GM23338 (cell line): ENCODE measurements around the gene DGKG. TPM values are rescaled to one million over a fixed set of nuclear protein-coding genes. Genes with fewer than 3 reads are reported as not detected.
A peak's percentile ranks its signal among the peaks of the same experiment; 100 is the strongest.

Source experiments
- ATAC-seq: fragments of 200-7000 bp; cut with Tn5 transposase; 3 replicates; pipeline ENCODE4 v1.9.1; 2020
- DNase-seq: peaks from one replicate; pipeline ENCODE4 v3.0.0-alpha.2; 2015; ENCODE audit warnings: low spot score
- H2AFZ ChIP-seq: fragments of 200-600 bp; sonication (generic); 2 replicates; pipeline ENCODE4 v1.8.0; 2016; ENCODE audit warnings: antibody characterized with exemption, mild to moderate bottlenecking, moderate library complexity
- H3F3A ChIP-seq: fragments of 200-600 bp; sonication (generic); replicated peaks from 2 replicates; pipeline ENCODE4 v1.8.0; 2017; ENCODE audit warnings: antibody characterized with exemption, mixed run types, low read depth
- H3K27ac ChIP-seq: fragments of 200-600 bp; sonication (generic); 2 replicates; pipeline ENCODE4 v1.6.1; 2016; ENCODE audit warnings: low read depth
- H3K27me3 ChIP-seq: fragments of 200-600 bp; sonication (generic); 2 replicates; pipeline ENCODE4 v1.8.0; 2016; ENCODE audit warnings: mild to moderate bottlenecking, mixed run types, moderate library complexity; ENCODE audit not compliant: insufficient read depth
- H3K36me3 ChIP-seq: fragments of 200-600 bp; sonication (generic); 2 replicates; pipeline ENCODE4 v1.8.0; 2016; ENCODE audit warnings: mild to moderate bottlenecking; ENCODE audit not compliant: insufficient read depth
- H3K4me1 ChIP-seq: fragments of 200-600 bp; sonication (generic); 2 replicates; pipeline ENCODE4 v1.8.0; 2016; ENCODE audit warnings: mild to moderate bottlenecking, moderate library complexity; ENCODE audit not compliant: insufficient read depth
- H3K4me2 ChIP-seq: fragments of 200-600 bp; sonication (generic); 2 replicates; pipeline ENCODE4 v1.7.1; 2017; ENCODE audit warnings: mixed run types
- H3K4me3 ChIP-seq: fragments of 200-600 bp; sonication (generic); 2 replicates; pipeline ENCODE4 v1.6.1; 2016; ENCODE audit warnings: mixed run types
- H3K79me2 ChIP-seq: fragments of 200-600 bp; sonication (generic); replicated peaks from 2 replicates; pipeline ENCODE4 v1.8.0; 2017; ENCODE audit warnings: mild to moderate bottlenecking; ENCODE audit not compliant: insufficient read depth
- H3K9me2 ChIP-seq: fragments of 200-600 bp; sonication (generic); 2 replicates; pipeline ENCODE4 v1.8.0; 2017; ENCODE audit not compliant: insufficient read depth
- H4K20me1 ChIP-seq: fragments of 200-600 bp; sonication (generic); replicated peaks from 2 replicates; pipeline ENCODE4 v1.8.0; 2017; ENCODE audit warnings: mild to moderate bottlenecking; ENCODE audit not compliant: insufficient read depth
- H3K27ac Mint-ChIP-seq: 2 replicates; pipeline ENCODE4 v1.8.0; 2020; ENCODE audit warnings: inconsistent platforms, mild to moderate bottlenecking, moderate library complexity, mixed read lengths
- H3K27me3 Mint-ChIP-seq: 3 replicates; pipeline ENCODE4 v1.8.0; 2022; ENCODE audit warnings: low read depth, mild to moderate bottlenecking, moderate library complexity, mixed read lengths, inconsistent platforms; ENCODE audit not compliant: insufficient read depth, poor library complexity
- H3K36me3 Mint-ChIP-seq: 3 replicates; pipeline ENCODE4 v1.8.0; 2021; ENCODE audit warnings: low read depth, mild to moderate bottlenecking, inconsistent platforms, moderate library complexity, mixed read lengths
- H3K4me1 Mint-ChIP-seq: 3 replicates; pipeline ENCODE4 v1.8.0; 2020; ENCODE audit warnings: mild to moderate bottlenecking, inconsistent platforms, mixed read lengths
- H3K4me3 Mint-ChIP-seq: 3 replicates; pipeline ENCODE4 v1.8.0; 2021; ENCODE audit warnings: moderate library complexity, mild to moderate bottlenecking, inconsistent platforms, mixed read lengths
- H3K9me3 Mint-ChIP-seq: 3 replicates; pipeline ENCODE4 v1.8.0; 2020; ENCODE audit warnings: moderate library complexity, mild to moderate bottlenecking, inconsistent platforms, mixed read lengths
- CREB1 ChIP-seq: fragments of 250-450 bp; sonication (Bioruptor Pico); IDR thresholded peaks from 2 replicates; pipeline ENCODE4 v1.5.0; 2020; ENCODE audit warnings: low read depth, mild to moderate bottlenecking, moderate library complexity
- POLR2AphosphoS5 ChIP-seq: IDR thresholded peaks from 2 replicates; pipeline ENCODE4 v1.6.1; 2016; ENCODE audit warnings: antibody characterized with exemption, low read depth
- STAT1 ChIP-seq: IDR thresholded peaks from one replicate; pipeline ENCODE4 v1.6.1; 2016; ENCODE audit warnings: antibody characterized with exemption; ENCODE audit not compliant: unreplicated experiment
- ZNF331 ChIP-seq: fragments of 250-450 bp; sonication (Bioruptor Pico); IDR thresholded peaks from 2 replicates; pipeline ENCODE4 v1.5.0; 2020; ENCODE audit warnings: low read depth, mild to moderate bottlenecking, moderate library complexity
- polyA plus RNA-seq: library from polyadenylated mRNA; unstranded; fragments of >200 nt; fragmentation: Nextera tagmentation; extraction: Ambion mirVana; gene quantifications from 2 replicates; pipeline ENCODE4 v1.2.1, GENCODE V29; 2016
- total RNA-seq: library from RNA; depleted of rRNA; stranded (reverse); fragments of >200 nt; shearing (Covaris generic); gene quantifications from 2 replicates; pipeline ENCODE4 v1.2.3, GENCODE V29; 2014
- TF ChIP-seq, protein P1 (sequence below): IDR thresholded peaks from one replicate; pipeline ENCODE4 v1.6.1; 2018; ENCODE audit warnings: antibody characterized with exemption; ENCODE audit not compliant: unreplicated experiment
- TF ChIP-seq, protein P2 (sequence below): IDR thresholded peaks from 2 replicates; pipeline ENCODE4 v1.6.1; 2016; ENCODE audit warnings: antibody characterized with exemption
- TF ChIP-seq, protein P3 (sequence below), 2 experiments: fragments of 200-600 bp in 1 of 2; sonication (generic) in 1 of 2; conservative IDR thresholded peaks; 2 replicates each; pipeline versions ENCODE4 v1.5.1 to v1.6.1; 2016 to 2017; ENCODE audit warnings: antibody characterized with exemption in 2 of 2, low read depth in 2 of 2, mild to moderate bottlenecking in 2 of 2, moderate library complexity in 1 of 2

The DGKG gene
- total and polyA plus RNA-seq, 2 experiments from 2014 or later = 0.14 to 0.31 TPM

DNA sequence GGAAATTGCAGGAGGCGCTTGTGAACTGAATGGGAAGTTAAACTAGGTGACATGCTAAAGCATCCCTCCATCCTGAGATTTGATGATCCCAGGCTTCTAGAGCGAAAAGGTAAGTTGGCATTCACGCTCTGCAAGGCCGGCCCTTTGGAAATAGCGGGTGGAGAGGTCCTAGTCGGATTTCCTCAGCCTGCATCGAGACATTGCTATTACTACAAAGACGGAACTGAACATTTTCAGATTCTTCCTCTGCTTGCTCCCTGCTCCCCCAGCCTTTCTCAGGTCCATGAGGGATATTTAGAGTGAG lies 77.7 kb downstream of the DGKG start:
- Histone ChIP-seq H4K20me1 (no peaks in the 10 kb centered on the region), H3K36me3 (no peaks in the 10 kb centered on the region), H3K27ac (no peak overlapping the region), H3K79me2 (no peaks in the 10 kb centered on the region), H3K4me1 (no peaks in the 10 kb centered on the region), H3K4me3 (no peak overlapping the region), H3F3A (no peaks in the 10 kb centered on the region), H3K27me3 (no peaks in the 10 kb centered on the region), H2AFZ (peak overlapping the region; percentile 23; the same call in 1 of the 2 replicates), H3K9me2 (no peaks in the 10 kb centered on the region), H3K4me2 (no peak overlapping the region)
- H3K4me3 Mint-ChIP-seq = no peak overlapping the region
- H3K27ac Mint-ChIP-seq = no peak overlapping the region
- peaks cover 5% of the 10 kb centered on the region; the same call in 1 of the 3 replicates for H3K4me1 Mint-ChIP-seq
- ATAC-seq = no peak
- no peak for DNase-seq
- H3K27me3 Mint-ChIP-seq = peaks cover 3% of the 10 kb centered on the region
- no peaks in the 10 kb centered on the region for H3K36me3 Mint-ChIP-seq
- H3K9me3 Mint-ChIP-seq = no peaks in the 10 kb centered on the region; the same call in 2 of the 3 replicates
- TF ChIP-seq POLR2AphosphoS5 (no peak), CREB1 (no peak), STAT1 (no peak)

DNA sequence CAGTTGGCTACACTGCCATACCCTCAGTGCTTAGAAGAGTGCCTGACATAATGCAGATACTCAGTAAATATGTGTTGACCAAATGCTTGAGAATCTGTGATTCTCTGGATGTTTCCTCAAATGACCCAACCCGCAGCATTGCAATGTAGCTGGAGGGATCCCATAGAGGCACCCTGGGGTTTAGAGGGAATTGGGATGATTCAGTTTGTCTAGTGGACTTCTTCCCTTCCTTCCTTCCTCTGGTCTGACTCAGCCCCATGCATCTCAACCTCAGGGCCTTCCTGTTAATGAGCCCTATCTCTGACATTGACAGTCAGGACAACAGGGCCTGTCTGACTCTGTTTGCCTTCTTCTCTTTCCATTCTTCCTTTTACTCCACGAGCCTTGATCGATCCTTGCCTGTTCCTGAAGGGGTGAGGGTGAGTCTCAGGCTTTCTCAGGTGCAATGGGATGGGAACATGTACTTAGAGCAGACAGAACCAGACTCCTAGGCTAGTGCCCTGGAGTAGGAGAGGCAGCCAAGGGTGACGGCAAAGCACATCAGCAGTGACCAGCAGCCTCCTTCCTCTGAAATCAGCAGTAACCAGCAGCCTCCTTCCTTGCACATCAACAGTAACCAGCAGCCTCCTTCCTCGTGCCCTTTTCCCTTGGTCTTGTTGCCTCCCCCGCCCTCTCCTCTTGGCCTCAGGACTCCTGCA lies 78.2 kb downstream of the DGKG start:
- Mint-ChIP-seq H3K4me1 (peaks cover 5% of the 10 kb centered on the region; the same call in 1 of the 3 replicates), H3K36me3 (no peaks in the 10 kb centered on the region), H3K9me3 (no peaks in the 10 kb centered on the region; the same call in 2 of the 3 replicates), H3K27me3 (peaks cover 3% of the 10 kb centered on the region), H3K4me3 (no peak overlapping the region), H3K27ac (no peak overlapping the region)
- no peak overlapping the region for H3K4me2 ChIP-seq
- no peak overlapping the region for H3K27ac ChIP-seq
- H3K27me3 ChIP-seq = no peaks in the 10 kb centered on the region
- no peaks in the 10 kb centered on the region for H3K79me2 ChIP-seq
- no peaks in the 10 kb centered on the region for H3K9me2 ChIP-seq
- no peaks in the 10 kb centered on the region for H3F3A ChIP-seq
- no peaks in the 10 kb centered on the region for H4K20me1 ChIP-seq
- DNase-seq (no peak), ATAC-seq (no peak)
- TF ChIP-seq ZNF331 (CRISPR knock-in tag) (no peak), STAT1 (no peak)
- TF ChIP-seq, protein P1, sequence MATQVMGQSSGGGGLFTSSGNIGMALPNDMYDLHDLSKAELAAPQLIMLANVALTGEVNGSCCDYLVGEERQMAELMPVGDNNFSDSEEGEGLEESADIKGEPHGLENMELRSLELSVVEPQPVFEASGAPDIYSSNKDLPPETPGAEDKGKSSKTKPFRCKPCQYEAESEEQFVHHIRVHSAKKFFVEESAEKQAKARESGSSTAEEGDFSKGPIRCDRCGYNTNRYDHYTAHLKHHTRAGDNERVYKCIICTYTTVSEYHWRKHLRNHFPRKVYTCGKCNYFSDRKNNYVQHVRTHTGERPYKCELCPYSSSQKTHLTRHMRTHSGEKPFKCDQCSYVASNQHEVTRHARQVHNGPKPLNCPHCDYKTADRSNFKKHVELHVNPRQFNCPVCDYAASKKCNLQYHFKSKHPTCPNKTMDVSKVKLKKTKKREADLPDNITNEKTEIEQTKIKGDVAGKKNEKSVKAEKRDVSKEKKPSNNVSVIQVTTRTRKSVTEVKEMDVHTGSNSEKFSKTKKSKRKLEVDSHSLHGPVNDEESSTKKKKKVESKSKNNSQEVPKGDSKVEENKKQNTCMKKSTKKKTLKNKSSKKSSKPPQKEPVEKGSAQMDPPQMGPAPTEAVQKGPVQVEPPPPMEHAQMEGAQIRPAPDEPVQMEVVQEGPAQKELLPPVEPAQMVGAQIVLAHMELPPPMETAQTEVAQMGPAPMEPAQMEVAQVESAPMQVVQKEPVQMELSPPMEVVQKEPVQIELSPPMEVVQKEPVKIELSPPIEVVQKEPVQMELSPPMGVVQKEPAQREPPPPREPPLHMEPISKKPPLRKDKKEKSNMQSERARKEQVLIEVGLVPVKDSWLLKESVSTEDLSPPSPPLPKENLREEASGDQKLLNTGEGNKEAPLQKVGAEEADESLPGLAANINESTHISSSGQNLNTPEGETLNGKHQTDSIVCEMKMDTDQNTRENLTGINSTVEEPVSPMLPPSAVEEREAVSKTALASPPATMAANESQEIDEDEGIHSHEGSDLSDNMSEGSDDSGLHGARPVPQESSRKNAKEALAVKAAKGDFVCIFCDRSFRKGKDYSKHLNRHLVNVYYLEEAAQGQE = no peak
- TF ChIP-seq, protein P2, sequence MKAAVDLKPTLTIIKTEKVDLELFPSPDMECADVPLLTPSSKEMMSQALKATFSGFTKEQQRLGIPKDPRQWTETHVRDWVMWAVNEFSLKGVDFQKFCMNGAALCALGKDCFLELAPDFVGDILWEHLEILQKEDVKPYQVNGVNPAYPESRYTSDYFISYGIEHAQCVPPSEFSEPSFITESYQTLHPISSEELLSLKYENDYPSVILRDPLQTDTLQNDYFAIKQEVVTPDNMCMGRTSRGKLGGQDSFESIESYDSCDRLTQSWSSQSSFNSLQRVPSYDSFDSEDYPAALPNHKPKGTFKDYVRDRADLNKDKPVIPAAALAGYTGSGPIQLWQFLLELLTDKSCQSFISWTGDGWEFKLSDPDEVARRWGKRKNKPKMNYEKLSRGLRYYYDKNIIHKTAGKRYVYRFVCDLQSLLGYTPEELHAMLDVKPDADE = no peak
- TF ChIP-seq, protein P3, sequence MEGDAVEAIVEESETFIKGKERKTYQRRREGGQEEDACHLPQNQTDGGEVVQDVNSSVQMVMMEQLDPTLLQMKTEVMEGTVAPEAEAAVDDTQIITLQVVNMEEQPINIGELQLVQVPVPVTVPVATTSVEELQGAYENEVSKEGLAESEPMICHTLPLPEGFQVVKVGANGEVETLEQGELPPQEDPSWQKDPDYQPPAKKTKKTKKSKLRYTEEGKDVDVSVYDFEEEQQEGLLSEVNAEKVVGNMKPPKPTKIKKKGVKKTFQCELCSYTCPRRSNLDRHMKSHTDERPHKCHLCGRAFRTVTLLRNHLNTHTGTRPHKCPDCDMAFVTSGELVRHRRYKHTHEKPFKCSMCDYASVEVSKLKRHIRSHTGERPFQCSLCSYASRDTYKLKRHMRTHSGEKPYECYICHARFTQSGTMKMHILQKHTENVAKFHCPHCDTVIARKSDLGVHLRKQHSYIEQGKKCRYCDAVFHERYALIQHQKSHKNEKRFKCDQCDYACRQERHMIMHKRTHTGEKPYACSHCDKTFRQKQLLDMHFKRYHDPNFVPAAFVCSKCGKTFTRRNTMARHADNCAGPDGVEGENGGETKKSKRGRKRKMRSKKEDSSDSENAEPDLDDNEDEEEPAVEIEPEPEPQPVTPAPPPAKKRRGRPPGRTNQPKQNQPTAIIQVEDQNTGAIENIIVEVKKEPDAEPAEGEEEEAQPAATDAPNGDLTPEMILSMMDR (conservative IDR thresholded peaks at IDR 0.05; ENCODE audit: low read depth in 2 of 2) = no peak
- H3K4me1 ChIP-seq = no peaks in the 10 kb centered on the region
- 0 out of 2 replicates have a peak overlapping the region, but pooled peaks have one; percentile 23 for H2AFZ ChIP-seq
- no peak overlapping the region for H3K4me3 ChIP-seq
- H3K36me3 ChIP-seq = no peaks in the 10 kb centered on the region
